ENCODE measurements around the gene VASP. TPM values are rescaled to one million over a fixed set of nuclear protein-coding genes. Genes with fewer than 3 reads are reported as not detected.

The VASP gene
- total and polyA plus RNA-seq, 9 of the 15 experiments (the other 6 are each of a cell fraction or from before 2014, with no cell fraction given): 16.7 to 261 (median 112) TPM

- no peak for TF ChIP-seq CHD7 (IDR thresholded peaks at IDR 0.05; ENCODE audit: low read depth, low read length)
- no peak for TF ChIP-seq ZNF41 (CRISPR knock-in tag; conservative IDR thresholded peaks at IDR 0.05)
- no peak for TF ChIP-seq ATF1 (CRISPR knock-in tag; IDR thresholded peaks at IDR 0.05)
- peak; percentile 61 for TF ChIP-seq ATF1 (tag; IDR thresholded peaks at IDR 0.05)
- TF ChIP-seq STAG1 (CRISPR knock-in tag; IDR thresholded peaks at IDR 0.05; ENCODE audit: borderline replicate concordance): peak; percentile 56; the same call in 1 of the 2 replicates
- TF ChIP-seq SRSF7 (optimal IDR thresholded peaks at IDR 0.05; ENCODE audit: low read depth, low read length): no peak
- no peak for TF ChIP-seq RFX1 (IDR thresholded peaks at IDR 0.05)
- no peak for TF ChIP-seq KLF10 (CRISPR knock-in tag; IDR thresholded peaks at IDR 0.05)
- TF ChIP-seq DDX20 (tag; IDR thresholded peaks at IDR 0.05; ENCODE audit: low read depth): no peak
- peak; percentile 77 to 88 for TF ChIP-seq MNT (conservative IDR thresholded peaks at IDR 0.05)
- no peak for TF ChIP-seq YBX1 (IDR thresholded peaks at IDR 0.05)
- TF ChIP-seq SAFB (IDR thresholded peaks at IDR 0.05; ENCODE audit: borderline replicate concordance, low read depth, low read length): no peak
- 0 out of 2 replicates have a peak, but pooled peaks have one; percentile 22 for TF ChIP-seq DMBX1 (CRISPR knock-in tag; IDR thresholded peaks at IDR 0.05; ENCODE audit: borderline replicate concordance)
- no peak for TF ChIP-seq JUN (IDR thresholded peaks at IDR 0.05; ENCODE audit: borderline replicate concordance, low read depth, low read length)
- TF ChIP-seq JUN (CRISPR knock-in tag; IDR thresholded peaks at IDR 0.05; ENCODE audit: borderline replicate concordance): no peak
- no peak for TF ChIP-seq MXI1 (IDR thresholded peaks at IDR 0.05; ENCODE audit: low read depth, low read length)
- no peak for TF ChIP-seq MAFF (IDR thresholded peaks at IDR 0.05; ENCODE audit: low read length)
These were observed 10.8 kb upstream of the VASP start (continued) for GRCh38 chr19:45496349-45496953.

Data from K562 (cell line).